KMS-11 (cell line): Measurements from ENCODE around the gene DMC1.

Experiments
- H2AFZ ChIP-seq: fragments of 200-600 bp; sonication (generic); 2 replicates; pipeline ENCODE4 v1.6.1; 2016; ENCODE audit warnings: antibody characterized with exemption, mixed run types, low read depth
- H3K27ac ChIP-seq: fragments of 200-600 bp; sonication (generic); 2 replicates; pipeline ENCODE4 v1.6.1; 2016; ENCODE audit warnings: mild to moderate bottlenecking, mixed run types
- H3K27me3 ChIP-seq: fragments of 200-600 bp; sonication (generic); 2 replicates; pipeline ENCODE4 v1.6.1; 2017; ENCODE audit warnings: mild to moderate bottlenecking, low read depth, mixed run types, moderate library complexity; ENCODE audit not compliant: insufficient read depth
- H3K36me3 ChIP-seq: fragments of 200-600 bp; sonication (generic); 2 replicates; pipeline ENCODE4 v1.6.1; 2017; ENCODE audit warnings: mild to moderate bottlenecking, mixed run types; ENCODE audit not compliant: insufficient read depth
- H3K4me1 ChIP-seq: fragments of 200-600 bp; sonication (generic); 2 replicates; pipeline ENCODE4 v1.6.1; 2016; ENCODE audit warnings: mild to moderate bottlenecking, low read depth, mixed run types; ENCODE audit not compliant: poor library complexity, severe bottlenecking
- H3K4me2 ChIP-seq: fragments of 200-600 bp; sonication (generic); 2 replicates; pipeline ENCODE4 v1.7.0; 2016; ENCODE audit warnings: mild to moderate bottlenecking, mixed run types
- H3K4me3 ChIP-seq: fragments of 200-600 bp; sonication (generic); IDR thresholded peaks from 2 replicates; pipeline ENCODE4 v1.6.1; 2017; ENCODE audit warnings: low read depth, low read length, mixed read lengths; ENCODE audit not compliant: insufficient read depth
- H3K79me2 ChIP-seq: fragments of 200-600 bp; sonication (generic); 2 replicates; pipeline ENCODE4 v1.6.1; 2016; ENCODE audit warnings: low read depth, mixed run types; ENCODE audit not compliant: insufficient read depth
- H3K9ac ChIP-seq: fragments of 200-600 bp; sonication (generic); 2 replicates; pipeline ENCODE4 v1.6.1; 2016; ENCODE audit warnings: mild to moderate bottlenecking, mixed run types
- H4K20me1 ChIP-seq: fragments of 200-600 bp; sonication (generic); 2 replicates; pipeline ENCODE4 v1.6.1; 2016; ENCODE audit warnings: mild to moderate bottlenecking, mixed run types; ENCODE audit not compliant: insufficient read depth
- CTCF ChIP-seq: fragments of 200-600 bp; sonication (generic); conservative IDR thresholded peaks from 2 replicates; pipeline ENCODE4 v1.6.1; 2017; ENCODE audit warnings: low read depth, mild to moderate bottlenecking, antibody characterized with exemption, low read length, moderate library complexity, mixed read lengths

Gene DMC1

GRCh38 chr22:38610234-38610633, 40.3 kb upstream of the DMC1 start:
- no peaks in the 10 kb centered on the region for H4K20me1 ChIP-seq
- no peaks in the 10 kb centered on the region for H3K27me3 ChIP-seq
- H3K9ac ChIP-seq = no peak overlapping the region
- H3K4me1 ChIP-seq = no peaks in the 10 kb centered on the region
- no peak overlapping the region for H3K4me3 ChIP-seq
- H3K4me2 ChIP-seq = no peak overlapping the region
- no peaks in the 10 kb centered on the region for H3K36me3 ChIP-seq
- H2AFZ ChIP-seq = no peak overlapping the region
- no peak for TF ChIP-seq CTCF
- H3K27ac ChIP-seq = no peak overlapping the region
- no peaks in the 10 kb centered on the region for H3K79me2 ChIP-seq

- H4K20me1 ChIP-seq = no peaks in the 10 kb centered on the region
- H3K4me3 ChIP-seq = no peak overlapping the region
- H3K9ac ChIP-seq = no peak overlapping the region
- no peak overlapping the region for H3K27ac ChIP-seq
- no peak overlapping the region for H2AFZ ChIP-seq
- TF ChIP-seq CTCF = no peak
- H3K4me1 ChIP-seq = no peaks in the 10 kb centered on the region
- H3K36me3 ChIP-seq = no peaks in the 10 kb centered on the region
- H3K27me3 ChIP-seq = no peaks in the 10 kb centered on the region
- H3K4me2 ChIP-seq = no peak overlapping the region
- no peaks in the 10 kb centered on the region for H3K79me2 ChIP-seq
Measured at GRCh38 chr22:38608992-38609750, 39.2 kb upstream of the DMC1 start.

GRCh38 chr22:38607680-38608079, 37.7 kb upstream of the DMC1 start:
- H3K27me3 ChIP-seq = no peaks in the 10 kb centered on the region
- no peak overlapping the region for H3K9ac ChIP-seq
- no peaks in the 10 kb centered on the region for H3K4me1 ChIP-seq
- H4K20me1 ChIP-seq = no peaks in the 10 kb centered on the region
- no peak overlapping the region for H3K4me2 ChIP-seq
- H3K4me3 ChIP-seq = no peak overlapping the region
- no peak overlapping the region for H2AFZ ChIP-seq
- no peak for TF ChIP-seq CTCF
- H3K79me2 ChIP-seq = no peaks in the 10 kb centered on the region
- no peaks in the 10 kb centered on the region for H3K36me3 ChIP-seq
- no peak overlapping the region for H3K27ac ChIP-seq

GRCh38 chr22:38602166-38602565, 32.2 kb upstream of the DMC1 start:
- Histone ChIP-seq H3K4me3 (no peak overlapping the region), H3K4me2 (no peak overlapping the region), H3K79me2 (no peaks in the 10 kb centered on the region), H3K4me1 (no peaks in the 10 kb centered on the region), H4K20me1 (no peaks in the 10 kb centered on the region), H3K9ac (no peak overlapping the region), H3K27me3 (no peaks in the 10 kb centered on the region), H3K27ac (no peak overlapping the region), H3K36me3 (no peaks in the 10 kb centered on the region), H2AFZ (no peak overlapping the region)
- no peak for TF ChIP-seq CTCF
